ENCODE results near the gene CEBPZOS. TPM values are rescaled to one million over a fixed set of nuclear protein-coding genes. Genes with fewer than 3 reads are reported as not detected.

CEBPZOS gene
- total and polyA plus RNA-seq, 2 donors (not counting 1 experiment from before 2014, with no cell fraction given), result 16.8 to 50.0 TPM

DNA sequence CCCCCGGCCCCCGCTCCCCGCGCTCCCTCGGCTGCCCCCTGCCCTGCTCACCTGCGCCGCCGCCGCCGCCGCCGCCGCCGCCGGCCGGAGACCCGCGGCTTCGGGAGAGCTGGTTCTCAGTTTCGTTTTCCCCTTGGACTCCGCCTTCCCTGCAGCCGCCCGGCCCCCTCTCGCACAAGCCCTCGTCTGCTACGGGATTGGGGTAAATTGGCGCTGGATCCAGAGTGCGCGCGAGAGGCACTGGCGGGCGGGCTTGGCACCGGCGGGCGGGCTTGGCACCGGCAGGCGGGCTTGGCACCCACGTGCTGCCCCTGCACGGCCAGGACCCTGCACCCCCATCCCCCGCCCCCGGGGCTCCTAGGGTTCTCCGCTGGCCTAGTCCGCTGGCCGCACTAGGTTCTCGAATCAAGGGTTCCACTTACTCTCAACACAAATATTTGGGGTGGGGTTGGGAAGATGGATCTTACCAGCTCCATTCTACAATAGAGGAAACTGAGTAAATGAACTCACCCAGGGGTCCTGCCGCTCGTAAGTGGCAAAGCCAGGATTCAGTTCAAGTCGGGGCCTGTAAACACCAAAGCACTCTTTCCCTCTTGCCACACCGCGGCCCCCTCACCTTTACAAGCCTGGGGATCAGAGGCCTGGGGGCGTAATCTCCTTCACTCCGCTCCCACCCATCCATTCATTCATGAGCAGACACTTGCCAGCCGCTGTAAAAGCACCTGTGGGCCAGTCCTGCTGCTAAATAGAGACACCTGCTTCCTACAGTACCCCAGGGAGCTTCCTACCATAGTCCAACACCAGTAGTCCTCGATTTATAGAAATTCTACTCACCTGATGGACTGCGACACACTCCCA, 39.2 kb upstream of the CEBPZOS start, which contains the start of gene EIF2AK2:
EIF2AK2 (minus strand) TSS at position 124 of the 858 bp plus-strand sequence. CDS start 9,174 bp downstream, outside the sequence.
- Histone ChIP-seq H3K4me3 (replicated peaks in 1 of 4; ENCODE audit: control extremely low read depth in 1 of 4, insufficient read depth in 1 of 4, low read depth in 3 of 4, low read length in 4 of 4) (peak within 1 kb of the TSS; percentile 66 to 92 (median 87)), H3K4me2 (ENCODE audit: extremely low read depth, insufficient read depth, low read length) (peak within 1 kb of the TSS; percentile 95), H3K9ac (ENCODE audit: insufficient read depth, low read length) (peak within 1 kb of the TSS; percentile 79), H3K27ac (ENCODE audit: insufficient read depth, low read length) (peak within 1 kb of the TSS; percentile 79), H3K9me3 (ENCODE audit: control insufficient read depth, insufficient read depth, low read depth, low read length) (no peaks in the 10 kb centered on the region), H3K27me3 (ENCODE audit: control insufficient read depth, insufficient read depth, low read length) (no peaks in the 10 kb centered on the region), H4K20me1 (ENCODE audit: control insufficient read depth, extremely low read depth, insufficient read depth, low read length) (no peaks in the 10 kb centered on the region), H3K79me2 (ENCODE audit: control insufficient read depth, insufficient read depth, low read length) (peaks cover 32% of the 10 kb centered on the region), H3K4me1 (ENCODE audit: control insufficient read depth, extremely low read depth, insufficient read depth, low read length) (peaks cover 2% of the 10 kb centered on the region), H3K36me3 (ENCODE audit: control insufficient read depth, insufficient read depth, low read length) (peaks cover 3% of the 10 kb centered on the region), H2AFZ (ENCODE audit: low read length) (peak within 1 kb of the TSS; percentile 78)
- peak; percentile 81 to 85 for DNase-seq (ENCODE audit: low read depth in 2 of 2)
- no peak for TF ChIP-seq EZH2 (IDR thresholded peaks at IDR 0.05; ENCODE audit: low read length, missing control alignments)
- no peak for TF ChIP-seq CTCF (conservative IDR thresholded peaks at IDR 0.05 in 1 of 2, IDR thresholded peaks at IDR 0.05 in 1 of 2; ENCODE audit: low read depth in 1 of 2, low read length in 2 of 2)

DNA sequence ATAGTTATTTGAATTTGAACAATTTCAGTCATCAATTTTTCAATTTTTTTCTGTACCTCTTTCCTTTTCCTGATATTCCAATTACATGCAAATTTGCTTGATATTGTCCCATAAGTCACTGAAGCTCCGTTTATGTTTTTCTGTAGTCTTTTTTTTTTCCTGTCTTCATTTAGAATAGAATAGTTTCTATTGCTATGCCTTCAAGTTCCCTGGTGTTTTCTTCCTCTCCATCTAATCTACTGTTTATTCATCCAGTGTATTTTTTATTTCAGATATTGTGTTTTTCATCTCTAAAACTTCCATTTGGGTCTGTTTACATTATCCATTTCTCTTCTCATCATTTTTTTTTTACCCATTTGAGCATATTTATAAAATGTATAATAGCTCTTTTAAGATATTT, 31.5 kb upstream of the CEBPZOS start:
- H3K27ac ChIP-seq (ENCODE audit: insufficient read depth, low read length), result no peak overlapping the region
- TF ChIP-seq CTCF (conservative IDR thresholded peaks at IDR 0.05 in 1 of 2, IDR thresholded peaks at IDR 0.05 in 1 of 2; ENCODE audit: low read depth in 1 of 2, low read length in 2 of 2), result no peak
- TF ChIP-seq EZH2 (IDR thresholded peaks at IDR 0.05; ENCODE audit: low read length, missing control alignments), result no peak
- H3K9ac ChIP-seq (ENCODE audit: insufficient read depth, low read length), result no peak overlapping the region
- no peak overlapping the region for H2AFZ ChIP-seq (ENCODE audit: low read length)
- H3K4me3 ChIP-seq (replicated peaks in 1 of 4; ENCODE audit: control extremely low read depth in 1 of 4, insufficient read depth in 1 of 4, low read depth in 3 of 4, low read length in 4 of 4), result no peak overlapping the region
- no peak for DNase-seq (ENCODE audit: low read depth in 2 of 2)
- H3K79me2 ChIP-seq (ENCODE audit: control insufficient read depth, insufficient read depth, low read length), result no peaks in the 10 kb centered on the region
- H3K4me2 ChIP-seq (ENCODE audit: extremely low read depth, insufficient read depth, low read length), result no peak overlapping the region
- no peaks in the 10 kb centered on the region for H3K4me1 ChIP-seq (ENCODE audit: control insufficient read depth, extremely low read depth, insufficient read depth, low read length)
- H4K20me1 ChIP-seq (ENCODE audit: control insufficient read depth, extremely low read depth, insufficient read depth, low read length), result no peaks in the 10 kb centered on the region
- no peaks in the 10 kb centered on the region for H3K9me3 ChIP-seq (ENCODE audit: control insufficient read depth, insufficient read depth, low read depth, low read length)
- no peaks in the 10 kb centered on the region for H3K36me3 ChIP-seq (ENCODE audit: control insufficient read depth, insufficient read depth, low read length)
- no peaks in the 10 kb centered on the region for H3K27me3 ChIP-seq (ENCODE audit: control insufficient read depth, insufficient read depth, low read length)

- Histone ChIP-seq H3K36me3 (ENCODE audit: control insufficient read depth, insufficient read depth, low read length) (no peaks in the 10 kb centered on the region), H4K20me1 (ENCODE audit: control insufficient read depth, extremely low read depth, insufficient read depth, low read length) (no peaks in the 10 kb centered on the region), H3K4me1 (ENCODE audit: control insufficient read depth, extremely low read depth, insufficient read depth, low read length) (no peaks in the 10 kb centered on the region), H3K9ac (ENCODE audit: insufficient read depth, low read length) (no peak overlapping the region), H3K79me2 (ENCODE audit: control insufficient read depth, insufficient read depth, low read length) (no peaks in the 10 kb centered on the region), H3K27ac (ENCODE audit: insufficient read depth, low read length) (no peak overlapping the region), H3K4me3 (replicated peaks in 1 of 4; ENCODE audit: control extremely low read depth in 1 of 4, insufficient read depth in 1 of 4, low read depth in 3 of 4, low read length in 4 of 4) (no peak overlapping the region), H2AFZ (ENCODE audit: low read length) (no peak overlapping the region), H3K9me3 (ENCODE audit: control insufficient read depth, insufficient read depth, low read depth, low read length) (no peaks in the 10 kb centered on the region), H3K4me2 (ENCODE audit: extremely low read depth, insufficient read depth, low read length) (no peak overlapping the region), H3K27me3 (ENCODE audit: control insufficient read depth, insufficient read depth, low read length) (no peaks in the 10 kb centered on the region)
- no peak for TF ChIP-seq EZH2 (IDR thresholded peaks at IDR 0.05; ENCODE audit: low read length, missing control alignments)
- no peak for TF ChIP-seq CTCF (conservative IDR thresholded peaks at IDR 0.05 in 1 of 2, IDR thresholded peaks at IDR 0.05 in 1 of 2; ENCODE audit: low read depth in 1 of 2, low read length in 2 of 2)
- DNase-seq (ENCODE audit: low read depth in 2 of 2), result peak in 1 of 2 donors; percentile 27
These were observed 28.6 kb upstream of the CEBPZOS start for GRCh38 chr2:37167636-37168180.

All from fibroblast of lung (primary cell).